ENCODE data around the gene METTL16.

Gene METTL16

GRCh38 chr17:2405247-2405926, 106.3 kb downstream of the METTL16 start:
- TF ChIP-seq POU6F1 (CRISPR knock-in tag; IDR thresholded peaks at IDR 0.05; ENCODE audit: borderline replicate concordance, low read depth) (no peak), ARNTL (CRISPR knock-in tag; IDR thresholded peaks at IDR 0.05; ENCODE audit: borderline replicate concordance, low read depth) (no peak), ZNF70 (CRISPR knock-in tag; IDR thresholded peaks at IDR 0.05) (no peak), BACH2 (CRISPR knock-in tag; IDR thresholded peaks at IDR 0.05; ENCODE audit: borderline replicate concordance) (no peak), TCF4 (CRISPR knock-in tag; IDR thresholded peaks at IDR 0.05; ENCODE audit: borderline replicate concordance) (no peak), ZFP3 (CRISPR knock-in tag; IDR thresholded peaks at IDR 0.05) (no peak), OSR1 (CRISPR knock-in tag; IDR thresholded peaks at IDR 0.05) (no peak), ZNF565 (CRISPR knock-in tag; conservative IDR thresholded peaks at IDR 0.05; ENCODE audit: low read depth) (no peak), PATZ1 (CRISPR knock-in tag; IDR thresholded peaks at IDR 0.05; ENCODE audit: borderline replicate concordance) (no peak), PPARA (CRISPR knock-in tag; IDR thresholded peaks at IDR 0.05; ENCODE audit: borderline replicate concordance) (no peak), CREB5 (CRISPR knock-in tag; IDR thresholded peaks at IDR 0.05; ENCODE audit: low read depth) (no peak), RARB (CRISPR knock-in tag; IDR thresholded peaks at IDR 0.05) (no peak), GLIS3 (CRISPR knock-in tag; IDR thresholded peaks at IDR 0.05) (no peak), TSHZ2 (CRISPR knock-in tag; IDR thresholded peaks at IDR 0.05) (no peak), ISL1 (CRISPR knock-in tag; IDR thresholded peaks at IDR 0.05) (no peak), SNAI2 (CRISPR knock-in tag; IDR thresholded peaks at IDR 0.05) (no peak)
- no peak for ATAC-seq

GRCh38 chr17:2403044-2403443, 108.6 kb downstream of the METTL16 start:
- no peak for TF ChIP-seq ZNF8 (CRISPR knock-in tag; IDR thresholded peaks at IDR 0.05)
- ATAC-seq, result no peak

- TF ChIP-seq ESRRG (CRISPR knock-in tag; IDR thresholded peaks at IDR 0.05), result no peak
- TF ChIP-seq PPARA (CRISPR knock-in tag; IDR thresholded peaks at IDR 0.05; ENCODE audit: borderline replicate concordance), result no peak
- TF ChIP-seq TOX (CRISPR knock-in tag; IDR thresholded peaks at IDR 0.05; ENCODE audit: borderline replicate concordance), result no peak
- TF ChIP-seq POU6F1 (CRISPR knock-in tag; IDR thresholded peaks at IDR 0.05; ENCODE audit: borderline replicate concordance, low read depth), result no peak
- TF ChIP-seq ISL1 (CRISPR knock-in tag; IDR thresholded peaks at IDR 0.05), result no peak
- no peak for TF ChIP-seq ZNF565 (CRISPR knock-in tag; conservative IDR thresholded peaks at IDR 0.05; ENCODE audit: low read depth)
- no peak for TF ChIP-seq BACH2 (CRISPR knock-in tag; IDR thresholded peaks at IDR 0.05; ENCODE audit: borderline replicate concordance)
- no peak for TF ChIP-seq CREB5 (CRISPR knock-in tag; IDR thresholded peaks at IDR 0.05; ENCODE audit: low read depth)
- TF ChIP-seq TSHZ2 (CRISPR knock-in tag; IDR thresholded peaks at IDR 0.05), result no peak
- no peak for ATAC-seq
These were observed 109.1 kb downstream of the METTL16 start for GRCh38 chr17:2402544-2402943.
